GM12801 (cell line): ENCODE measurements around the gene TXNDC16.

Experiments
- CTCF ChIP-seq: IDR thresholded peaks from one replicate; pipeline ENCODE4 v1.5.1; 2011; ENCODE audit warnings: control low read depth; ENCODE audit not compliant: insufficient read length; ENCODE audit errors: extremely low read depth

The TXNDC16 gene

GRCh38 chr14:52583544-52583943 is 31.2 kb upstream of the TXNDC16 start:
- no peak for TF ChIP-seq CTCF

GRCh38 chr14:52575858-52576257 is 23.6 kb upstream of the TXNDC16 start:
- no peak for TF ChIP-seq CTCF

GRCh38 chr14:52563120-52563519 is 10.8 kb upstream of the TXNDC16 start:
- TF ChIP-seq CTCF: no peak

- TF ChIP-seq CTCF: no peak
Measured at GRCh38 chr14:52558688-52559087, 6.4 kb upstream of the TXNDC16 start.

- no peak for TF ChIP-seq CTCF
Measured at GRCh38 chr14:52553671-52554575, 1.6 kb upstream of the TXNDC16 start.

- TF ChIP-seq CTCF: no peak
Measured at GRCh38 chr14:52553002-52553670, 831 bp upstream of the TXNDC16 start.

- no peak for TF ChIP-seq CTCF
Measured at GRCh38 chr14:52551696-52552062, 626 bp downstream of the TXNDC16 start.
